HG03060 (cell line): Measurements from ENCODE around the gene DYNLT1.
"Not testable (repeated sequence)": the region's sequence is repeated elsewhere in the genome, so short reads cannot be mapped to it uniquely, and the experiment has no call there.

Experiments used
- ATAC-seq: cut with Tn5 transposase; IDR thresholded peaks from one replicate; pipeline ENCODE4 v1.9.1; 2021; ENCODE audit warnings: low read depth, moderate number of reproducible peaks; ENCODE audit not compliant: unreplicated experiment

DYNLT1 gene

DNA sequence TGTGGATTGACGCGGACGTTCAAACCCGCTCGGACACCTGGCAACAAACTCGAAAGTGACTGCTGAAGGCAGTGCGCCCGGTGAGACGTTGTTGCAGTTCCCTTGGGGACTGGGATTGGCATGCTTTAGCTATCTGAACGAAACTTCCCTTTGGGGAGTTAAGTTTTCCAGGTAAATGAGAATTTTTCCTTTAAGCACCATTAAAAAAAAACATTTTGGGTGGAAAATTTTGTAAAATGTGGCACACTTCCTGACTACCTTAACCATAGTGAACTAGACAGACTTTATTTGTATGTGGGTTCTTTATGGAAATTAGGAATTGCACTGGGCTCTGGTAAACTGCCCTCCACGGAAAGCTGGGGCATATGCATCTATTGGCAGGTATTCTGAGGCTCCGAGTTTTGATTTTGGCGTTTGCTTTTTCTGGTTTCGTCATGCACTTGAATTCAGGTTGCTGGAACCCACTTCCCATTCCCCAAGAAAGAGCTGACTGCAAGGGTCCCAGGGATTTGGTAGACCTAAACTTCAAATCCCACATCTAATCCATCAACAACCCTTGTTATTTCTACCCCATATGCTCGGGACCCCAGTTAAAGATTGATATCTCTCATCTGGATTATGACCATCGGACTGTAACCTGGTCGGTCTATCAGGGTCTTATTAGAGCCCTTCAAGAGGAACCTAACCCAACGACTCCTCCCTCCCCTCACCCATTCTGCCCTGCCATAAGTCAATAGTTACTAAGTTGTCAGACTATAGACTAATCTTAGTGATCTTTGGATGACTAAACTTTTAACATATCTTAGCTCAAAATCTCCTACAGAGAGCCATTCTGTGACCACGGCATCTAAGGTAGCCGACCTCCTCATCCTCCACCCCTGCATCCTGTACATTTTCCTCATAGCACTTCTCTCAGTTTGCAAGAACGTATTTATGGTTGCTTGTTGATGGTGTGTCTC is 800 bp upstream of the DYNLT1 start:
- no peak for ATAC-seq

DNA sequence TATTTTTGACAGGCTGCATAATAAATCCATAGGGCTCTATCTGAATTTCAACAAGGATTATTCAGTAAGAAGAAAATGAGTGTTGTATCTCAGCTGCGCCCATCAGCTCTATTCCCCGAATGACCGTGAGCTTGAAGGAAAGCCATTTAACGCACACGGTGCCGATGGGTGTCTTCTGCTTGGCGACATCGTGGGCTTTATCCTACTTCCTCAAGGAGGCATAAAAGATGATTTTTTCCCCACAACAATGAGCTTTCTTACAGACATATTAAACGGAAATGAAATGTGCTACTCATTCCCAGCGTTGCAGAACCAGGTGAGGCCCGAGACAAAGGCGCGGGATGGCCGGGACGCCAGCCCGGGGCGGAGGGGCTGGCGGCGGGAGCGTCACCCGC is 710 bp downstream of the DYNLT1 start:
- no peak for ATAC-seq

DNA sequence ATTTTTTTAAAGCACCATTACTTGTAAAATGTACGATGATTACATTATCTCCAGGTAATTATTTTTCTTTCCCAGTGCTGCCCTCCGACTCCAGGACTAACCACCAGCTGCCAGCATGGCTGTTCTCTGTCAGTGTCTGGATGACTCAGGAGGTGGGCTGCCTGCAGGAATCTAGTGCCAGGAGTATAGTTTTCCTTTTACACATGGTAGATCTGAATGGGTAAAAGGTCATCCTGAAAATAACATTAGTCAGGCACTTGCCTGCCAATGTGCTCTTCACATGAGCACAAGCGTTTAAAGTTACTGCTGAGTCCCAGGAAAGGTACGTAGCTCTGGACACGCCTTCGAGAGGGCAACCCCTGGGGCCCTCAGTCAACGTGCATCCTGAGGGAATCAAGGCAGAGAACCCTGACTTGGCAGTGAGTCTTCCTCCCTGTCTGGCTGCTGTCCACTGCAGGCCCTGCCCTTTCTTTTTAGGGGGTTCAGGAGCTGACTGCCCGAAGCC is 2.4 kb downstream of the DYNLT1 start:
- no peak for ATAC-seq

DNA sequence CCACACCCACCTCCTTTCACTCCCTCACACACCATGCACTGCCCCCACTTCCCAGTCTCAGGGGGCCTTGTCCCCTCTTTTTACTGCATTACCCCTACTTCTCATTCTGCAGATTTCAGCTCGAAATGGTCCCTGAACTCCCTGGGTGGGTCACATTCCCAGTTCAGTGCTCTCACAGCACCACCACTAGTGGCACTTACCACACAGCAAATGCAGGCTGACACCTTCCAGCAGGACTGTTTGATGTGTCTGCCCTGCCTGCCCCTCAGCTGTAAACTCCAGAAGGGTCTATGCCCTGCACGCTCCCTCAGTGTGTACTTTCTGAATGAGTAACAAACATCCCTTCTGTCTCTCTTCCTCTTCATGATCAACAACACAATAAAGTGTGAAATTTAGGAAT is 4.0 kb downstream of the DYNLT1 start:
- no peak for ATAC-seq

DNA sequence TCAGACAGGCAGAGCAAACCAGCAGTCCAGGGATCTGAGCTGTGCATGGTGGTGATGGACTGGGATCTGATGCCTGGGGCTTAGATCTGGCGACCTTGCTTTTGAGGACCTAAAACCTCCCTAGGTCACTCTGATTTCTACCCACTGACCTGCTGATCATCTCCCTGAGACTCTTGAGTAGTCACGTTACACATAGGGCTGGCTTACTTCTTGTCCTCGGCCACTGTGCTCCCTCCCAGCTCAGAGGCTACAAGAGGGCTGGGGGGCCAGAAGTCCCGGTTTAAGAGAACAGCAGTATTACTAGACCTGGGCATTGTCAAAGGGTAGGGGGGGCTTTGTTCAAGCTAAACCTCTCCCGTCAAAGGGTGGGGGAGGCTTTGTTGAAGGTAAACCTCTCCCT is 5.5 kb downstream of the DYNLT1 start:
- no peak for ATAC-seq

DNA sequence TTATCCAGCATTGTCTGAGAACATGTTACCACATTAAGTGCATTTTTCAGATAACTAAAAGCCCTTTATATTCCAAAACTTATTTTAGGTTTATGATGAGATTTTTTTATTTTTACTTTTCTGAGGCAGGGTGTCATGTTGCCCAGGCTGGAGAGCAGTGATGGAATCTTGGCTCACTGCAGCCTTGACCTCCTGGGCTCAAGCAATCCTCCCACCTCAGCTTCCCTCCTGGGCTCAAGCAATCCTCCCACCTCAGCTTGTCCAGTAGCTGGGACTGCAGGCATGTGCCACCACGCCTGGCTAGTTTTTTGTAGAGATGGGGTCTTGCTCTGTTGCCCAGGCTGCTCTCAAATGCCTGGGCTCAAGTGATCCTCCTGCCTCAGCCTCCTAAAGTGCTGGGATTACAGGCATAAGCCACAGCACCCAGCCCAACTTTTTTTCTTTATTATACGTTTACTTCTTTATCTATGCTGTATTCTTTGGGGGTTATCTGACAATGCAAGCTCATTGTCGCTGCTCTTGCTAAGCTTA is 6.2 kb downstream of the DYNLT1 start:
- no peak for ATAC-seq

DNA sequence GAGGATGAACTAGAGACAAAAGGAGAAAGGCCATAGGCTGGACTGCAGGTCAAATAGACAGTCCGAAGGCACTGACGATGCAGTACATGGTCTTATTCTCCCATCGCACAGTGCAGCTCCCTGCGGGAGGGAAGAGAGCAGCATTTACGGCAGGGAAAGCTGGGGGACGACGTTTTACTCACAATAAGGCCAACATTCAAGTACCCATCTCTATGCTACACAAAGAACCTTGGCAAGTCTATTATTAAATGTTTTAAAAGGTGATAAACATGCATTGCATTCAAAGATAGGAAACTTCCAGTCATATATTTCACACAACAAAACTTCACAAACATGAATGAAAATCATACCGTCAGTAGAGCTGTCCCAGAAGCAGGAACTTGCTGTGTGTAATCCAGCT is 7.8 kb downstream of the DYNLT1 start:
- no peak for ATAC-seq

DNA sequence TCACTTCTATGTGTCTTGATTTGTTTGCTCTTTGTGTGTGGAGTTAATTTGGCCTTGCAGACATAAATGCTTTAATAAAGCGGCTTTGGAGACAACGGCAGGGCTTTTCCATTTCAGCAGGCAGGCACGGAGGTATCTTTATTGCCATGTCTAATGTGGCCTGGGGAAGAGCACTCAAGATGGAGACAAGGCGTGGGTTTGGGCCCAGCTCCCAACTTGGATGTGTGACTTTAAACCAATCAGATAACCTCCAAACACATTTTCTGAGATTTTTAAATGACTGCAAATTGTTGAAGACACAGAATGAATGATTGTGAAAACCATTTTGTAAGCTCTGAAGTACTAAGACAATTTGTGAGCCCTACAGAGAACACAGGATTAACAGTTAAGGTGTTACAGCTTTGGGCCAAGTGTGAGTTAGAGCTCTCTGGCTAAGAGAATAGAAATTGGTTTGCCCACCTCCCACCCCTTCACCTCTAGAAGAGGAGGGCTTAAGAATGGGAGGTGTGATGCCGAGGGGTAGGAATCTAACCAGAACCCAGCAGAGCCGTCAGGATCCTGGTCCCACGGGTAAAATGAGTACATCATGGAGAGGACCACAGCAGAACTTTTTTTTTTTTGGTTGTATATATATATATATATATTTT is 9.0 kb downstream of the DYNLT1 start:
- no peak for ATAC-seq

DNA sequence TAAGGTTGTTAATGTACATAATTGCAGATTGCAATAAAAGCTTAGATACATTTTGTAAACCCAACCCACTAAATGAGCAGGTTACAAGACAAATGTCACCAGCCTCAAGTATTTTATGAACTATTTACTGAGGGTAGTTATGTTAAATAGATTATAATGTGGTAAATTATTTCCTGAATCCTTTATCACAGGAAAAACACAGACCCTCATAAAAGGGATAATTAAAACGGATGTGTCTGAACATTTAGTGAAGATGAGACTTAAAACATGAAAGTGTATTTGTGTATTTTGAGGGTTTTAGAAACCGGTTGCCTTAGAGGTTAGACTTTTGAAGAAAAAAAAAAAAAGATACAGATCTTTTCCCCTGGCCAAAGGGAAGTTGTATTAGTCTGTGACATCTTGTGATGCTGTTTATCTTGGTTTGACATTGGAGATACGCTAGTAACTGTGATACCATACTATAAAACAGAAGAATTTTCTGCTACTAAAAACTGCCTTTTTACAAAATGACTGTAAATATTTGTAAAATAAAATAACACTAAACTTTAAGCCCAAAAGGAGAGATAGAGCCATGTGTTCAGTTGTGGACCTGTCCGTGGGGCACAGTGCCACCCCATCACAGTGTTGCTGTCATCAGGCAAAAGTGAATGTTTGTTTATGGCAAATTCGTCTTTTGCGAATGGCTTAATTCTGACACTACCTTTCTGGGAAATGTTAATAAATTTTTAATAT is 9.7 kb downstream of the DYNLT1 start:
- no peak for ATAC-seq

DNA sequence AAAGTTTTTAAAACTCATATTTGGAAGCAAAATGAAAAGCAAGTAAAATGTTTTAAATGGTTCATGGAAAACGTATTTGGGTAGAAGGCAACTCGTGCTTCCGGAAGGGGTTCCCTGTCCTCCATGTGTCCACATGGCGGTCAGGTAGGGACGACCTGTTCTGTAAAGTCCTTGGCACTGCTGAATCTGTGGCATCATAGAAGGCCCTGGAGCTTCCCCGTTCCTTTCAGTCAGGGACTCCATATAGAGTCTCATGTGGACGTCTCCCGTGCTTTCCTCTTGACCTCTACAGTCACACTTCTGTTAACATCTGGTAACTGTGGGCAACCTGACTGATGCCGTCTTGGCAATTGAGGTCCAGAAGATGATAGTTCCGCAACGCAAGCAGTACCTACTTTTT is 11.4 kb downstream of the DYNLT1 start:
- no peak for ATAC-seq

DNA sequence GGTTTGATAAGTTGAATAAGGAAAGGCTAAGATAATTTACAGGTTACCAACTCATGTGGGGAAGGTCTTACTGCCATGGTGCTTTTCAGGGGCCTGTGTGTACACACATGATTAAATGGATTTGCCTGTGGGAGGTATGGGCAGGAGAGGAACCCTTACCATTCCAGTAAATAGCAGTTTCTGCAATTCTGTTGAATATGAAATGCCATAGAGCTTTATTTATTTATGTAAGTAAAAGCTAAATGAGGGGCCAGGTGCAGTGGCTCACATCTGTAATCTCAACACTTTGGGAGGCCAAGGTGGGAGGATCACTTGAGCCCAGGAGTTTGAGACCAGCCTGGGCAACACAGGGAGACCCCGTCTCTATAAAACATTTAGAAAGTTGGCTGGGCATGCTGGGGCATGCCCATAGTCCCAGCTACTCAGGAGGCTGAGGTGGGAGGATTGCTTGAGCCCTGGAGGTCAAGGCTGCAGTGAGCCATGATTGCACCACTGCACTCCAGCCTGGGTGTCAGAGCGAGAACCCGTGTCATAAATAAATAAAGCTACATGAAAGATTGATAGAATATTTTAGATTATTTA is 11.9 kb downstream of the DYNLT1 start:
- ATAC-seq: not testable (repeated sequence)

DNA sequence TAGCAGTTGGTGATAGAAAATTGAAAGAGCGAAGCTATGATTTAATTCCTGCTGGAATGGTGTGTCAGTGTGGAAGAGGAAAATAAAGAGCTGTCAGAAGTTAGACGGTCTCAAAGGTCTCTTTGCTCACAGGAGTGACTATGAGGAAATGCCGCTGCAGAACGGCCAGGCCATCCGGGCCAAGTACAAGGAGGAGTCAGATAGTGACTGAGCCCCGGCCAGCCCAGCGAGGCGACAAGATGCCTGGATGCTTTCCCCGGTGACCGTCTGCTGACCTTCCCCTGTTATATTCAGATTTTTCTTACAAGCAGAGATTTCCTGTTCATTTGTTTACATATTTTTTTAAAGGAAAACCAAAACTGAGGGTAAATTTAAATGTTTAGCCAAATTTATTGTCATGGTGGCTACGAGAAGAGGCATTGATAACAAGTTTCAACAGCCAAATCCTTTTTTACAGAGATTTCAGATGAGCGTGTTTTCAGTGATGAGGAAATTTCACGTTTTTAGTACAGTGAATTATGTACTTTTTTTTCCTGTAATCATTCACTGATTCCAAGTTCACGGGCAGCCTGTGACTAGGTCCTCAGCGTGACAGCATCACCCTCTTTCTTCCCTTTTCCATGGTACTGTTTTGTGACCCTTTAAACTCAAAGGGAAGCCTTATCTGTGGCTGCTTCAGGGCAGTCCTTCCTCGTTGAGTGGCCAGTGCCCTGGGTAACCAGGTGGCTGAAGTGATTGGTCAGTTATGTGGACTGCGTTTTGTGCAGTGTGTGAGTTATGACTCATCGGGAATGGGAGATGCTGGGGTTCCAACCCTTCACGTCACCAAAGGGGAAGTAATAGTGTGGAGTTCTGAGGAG is 12.6 kb downstream of the DYNLT1 start:
- ATAC-seq: no peak

DNA sequence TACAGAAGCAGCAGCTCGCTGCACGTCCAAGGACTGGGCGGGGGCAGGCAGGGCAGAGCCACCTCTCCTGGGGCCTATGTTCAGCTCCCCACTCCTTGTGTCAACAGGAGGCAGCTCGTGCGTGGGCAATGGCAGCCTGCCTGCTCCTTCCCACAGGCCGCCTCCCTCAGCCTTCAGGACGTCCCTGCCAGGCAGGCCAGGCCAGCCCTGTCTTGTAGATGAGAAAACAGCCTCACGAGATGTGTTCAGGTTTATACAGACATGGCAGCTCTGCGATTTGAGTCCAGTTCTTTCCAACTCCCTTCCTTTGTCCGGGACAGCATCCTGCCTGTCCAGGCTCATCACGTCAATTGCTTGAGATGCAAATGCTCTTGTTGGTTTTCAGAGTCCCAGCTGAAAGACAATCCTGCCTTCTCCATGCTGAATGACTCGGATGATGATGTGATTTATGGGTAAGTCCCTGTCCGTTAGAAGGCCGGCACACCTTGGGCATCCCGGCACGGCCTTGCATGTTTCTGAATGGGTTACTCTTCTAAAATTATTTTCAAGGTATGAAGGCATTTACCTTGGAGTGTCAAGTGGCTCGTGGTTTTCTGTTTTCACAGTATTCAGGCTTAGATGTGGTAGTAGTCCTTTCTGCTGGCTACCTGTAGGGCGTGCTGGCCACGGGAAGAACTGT is 13.5 kb downstream of the DYNLT1 start:
- no peak for ATAC-seq

DNA sequence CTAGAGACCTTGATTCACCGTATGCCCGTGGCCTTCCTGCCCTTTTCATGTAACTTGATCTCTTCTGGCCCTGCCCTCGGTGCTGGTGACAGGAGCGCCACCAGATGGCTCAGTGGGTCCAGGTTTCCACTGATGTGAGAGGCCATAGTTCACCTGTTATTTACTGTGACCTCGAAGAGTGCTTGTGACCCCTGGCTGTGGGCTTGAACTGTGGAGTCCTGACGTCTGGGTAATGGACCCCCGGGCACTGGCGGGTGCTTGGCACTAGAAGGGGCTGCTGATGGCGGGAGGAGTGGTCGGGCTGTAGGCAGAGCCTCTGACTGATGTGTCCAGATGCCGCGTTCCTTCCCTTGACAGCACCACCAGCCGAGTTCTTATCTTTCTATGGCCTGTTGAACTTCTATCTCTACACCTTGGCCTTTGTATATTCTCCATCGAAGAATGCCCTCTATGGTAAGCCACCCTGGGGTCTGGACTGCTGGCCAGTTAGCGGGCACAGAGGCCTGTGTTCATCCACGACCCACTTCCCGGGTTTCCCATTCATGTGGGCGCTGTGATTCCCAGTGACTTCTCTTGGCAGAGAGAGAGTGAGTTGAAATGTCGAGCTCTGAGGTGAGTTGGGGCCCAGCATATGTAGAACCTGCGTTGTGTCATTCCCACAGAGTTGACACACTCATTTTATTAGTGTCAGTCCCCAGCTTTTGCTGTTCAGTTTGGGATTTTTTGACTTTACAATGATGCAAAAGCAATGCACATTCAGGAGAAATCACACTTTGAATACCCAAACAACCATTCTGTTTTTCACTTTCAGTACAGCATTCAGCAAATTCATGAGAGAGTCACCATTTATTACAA is 14.9 kb downstream of the DYNLT1 start:
- ATAC-seq: no peak

DNA sequence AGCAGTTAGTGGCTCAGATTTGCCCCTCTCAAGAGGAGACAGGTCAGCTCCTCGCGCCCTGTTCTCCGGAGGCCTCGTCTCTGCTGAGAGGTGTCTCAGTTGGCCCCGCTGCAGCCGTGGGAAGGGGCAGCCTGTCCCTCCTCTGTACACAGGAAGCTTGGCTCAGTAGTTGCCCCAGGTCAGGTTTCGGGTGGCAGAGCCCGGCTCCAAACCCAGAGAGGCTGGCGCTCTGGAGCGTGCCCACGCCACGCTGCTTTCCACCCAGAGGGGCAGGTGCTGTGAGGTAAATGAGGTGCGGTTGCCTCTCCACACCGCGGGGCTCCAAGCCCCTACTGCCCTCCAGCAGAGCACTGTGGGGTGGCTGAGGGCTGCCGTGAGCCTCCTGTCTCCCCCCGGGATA is 16.0 kb downstream of the DYNLT1 start:
- ATAC-seq: no peak

DNA sequence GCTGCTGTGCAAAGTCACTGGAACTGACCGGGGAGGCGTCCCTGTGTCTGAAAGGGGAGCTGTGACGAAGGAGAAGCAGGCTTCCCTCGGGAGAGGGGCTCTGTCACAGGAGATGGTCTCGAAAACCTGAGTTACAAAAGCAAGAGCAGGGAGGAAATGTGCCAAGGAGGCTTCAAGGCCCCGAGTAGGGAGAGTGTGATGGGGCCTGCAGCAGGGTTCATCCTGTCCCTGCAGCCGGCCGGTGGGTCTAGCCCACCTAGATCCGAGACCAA is 16.7 kb downstream of the DYNLT1 start:
- ATAC-seq: no peak

DNA sequence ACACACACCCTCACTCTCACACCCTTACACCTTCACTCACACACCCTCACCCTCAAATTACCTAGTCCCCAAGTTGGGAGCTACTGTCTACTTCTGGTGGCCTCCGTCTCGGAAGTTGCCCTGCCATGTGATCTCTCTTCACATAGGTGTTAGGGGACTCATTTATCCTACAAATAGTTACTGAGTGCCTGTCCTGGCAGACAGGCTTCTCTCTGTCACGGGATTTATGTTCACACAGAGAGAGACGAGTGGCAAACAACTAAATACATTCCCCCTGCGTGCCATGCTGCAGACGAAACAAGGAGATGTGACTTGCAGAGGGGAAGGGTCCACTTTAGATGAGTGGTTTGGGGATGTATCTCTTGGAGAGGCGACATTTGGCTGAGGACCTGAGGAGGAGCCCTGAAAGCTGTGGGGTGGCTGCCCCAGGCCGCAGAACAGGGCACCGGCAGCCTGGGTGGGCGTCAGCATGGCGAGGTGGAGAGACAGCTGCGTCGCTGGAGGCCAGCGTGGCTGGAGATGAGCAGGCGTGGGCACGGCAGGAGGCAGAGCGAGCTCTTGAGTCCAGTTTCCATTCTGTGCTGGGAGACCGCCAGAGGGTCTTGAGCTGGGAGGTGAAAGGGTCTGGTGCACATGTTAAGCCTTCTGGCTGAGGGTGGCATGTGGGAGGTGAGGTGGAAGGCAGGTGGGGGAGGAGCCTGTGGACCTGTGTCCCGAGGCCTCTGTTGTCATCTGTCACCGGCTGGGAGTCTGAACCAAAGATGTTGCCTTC is 17.2 kb downstream of the DYNLT1 start:
- no peak for ATAC-seq
